Left lung (tissue), 10 donors: ENCODE measurements around the gene PNPLA2. TPM values are rescaled to one million over a fixed set of nuclear protein-coding genes. Genes with fewer than 3 reads are reported as not detected.

Source experiments
- ATAC-seq: fragments of 200-7000 bp; cut with Tn5 transposase; one replicate; pipeline ENCODE4 v1.9.1; 2020; ENCODE audit warnings: moderate library complexity
- DNase-seq, 4 donors: peaks; one replicate each; pipeline ENCODE4 v3.0.0-alpha.2; 2013 to 2020
- H3K27ac ChIP-seq, 2 donors: fragments of 200-600 bp; sonication (generic) in 1 of 2; one replicate each; pipeline versions ENCODE4 v1.5.0 to v1.8.0; 2020 to 2021
- H3K27me3 ChIP-seq, 2 donors: fragments of 200-600 bp; sonication (generic) in 1 of 2; one replicate each; pipeline versions ENCODE4 v1.5.0 to v1.8.0; 2020 to 2021
- H3K36me3 ChIP-seq, 2 donors: fragments of 200-600 bp; sonication (generic) in 1 of 2; one replicate each; pipeline versions ENCODE4 v1.5.0 to v1.8.0; 2020 to 2021
- H3K4me1 ChIP-seq, 2 donors: fragments of 200-600 bp; one replicate each; pipeline ENCODE4 v1.8.0; 2021
- H3K4me3 ChIP-seq, 2 donors: fragments of 200-600 bp; sonication (generic) in 1 of 2; one replicate each; pipeline versions ENCODE4 v1.5.0 to v1.8.0; 2020 to 2021; ENCODE audit warnings: mild to moderate bottlenecking in 1 of 2
- H3K9me3 ChIP-seq, 2 donors: fragments of 200-600 bp; sonication (generic) in 1 of 2; one replicate each; pipeline versions ENCODE4 v1.5.0 to v1.8.0; 2020 to 2021
- CTCF ChIP-seq, 2 donors: fragments of 200-600 bp; sonication (generic) in 1 of 2; IDR thresholded peaks; one replicate each; pipeline versions ENCODE4 v1.5.0 to v1.8.0; 2021; ENCODE audit warnings: antibody characterized with exemption in 2 of 2
- intact Hi-C, 2 donors: fragments of 100-400 bp; cut with DNase I; formaldehyde crosslinking; loops; one replicate each; pipeline versions ENCODE4 v1.11.2 to v1.14.2; 2022
- polyA plus RNA-seq, 6 donors: library from polyadenylated mRNA; unstranded; fragments of 120-200 nt; gene quantifications; one replicate each; pipeline ENCODE4 v1.2.1, GENCODE V29; 2013; ENCODE audit not compliant: insufficient read length in 6 of 6
- total RNA-seq, 2 donors: library from RNA; stranded (reverse); fragmentation: NEBNext Ultra II Directional; extraction: Animal tissue kit (Norgen Biotek cat#: 25700); gene quantifications; one replicate each; pipeline ENCODE4 v1.2.1, GENCODE V29; 2021
- donor health status: DM: no; HTN: yes; CAD: no.
- donor health status: DM: no; HTN: no; CAD: no.

Gene PNPLA2
- total and polyA plus RNA-seq, 8 donors = 29.9 to 128 (median 40.4) TPM

GRCh38 chr11:862081-862661 lies 43.5 kb downstream of the PNPLA2 start:
- Histone ChIP-seq H3K27ac (no peak overlapping the region), H3K27me3 (no peaks in the 10 kb centered on the region), H3K4me1 (peaks cover 0 to 3% of the 10 kb centered on the region in 2 donors), H3K36me3 (peaks cover 0 to 43% of the 10 kb centered on the region in 2 donors), H3K4me3 (no peak overlapping the region), H3K9me3 (no peaks in the 10 kb centered on the region)
- TF ChIP-seq CTCF (IDR thresholded peaks at IDR 0.05) = no peak
- intact Hi-C loops = no loop called here
- ATAC-seq (no peak), DNase-seq (no peak)

- Histone ChIP-seq H3K27me3 (no peaks in the 10 kb centered on the region), H3K27ac (no peak overlapping the region), H3K9me3 (no peaks in the 10 kb centered on the region), H3K36me3 (peaks cover 0 to 43% of the 10 kb centered on the region in 2 donors), H3K4me1 (peaks cover 0 to 3% of the 10 kb centered on the region in 2 donors), H3K4me3 (no peak overlapping the region)
- TF ChIP-seq CTCF (IDR thresholded peaks at IDR 0.05) = no peak
- no peak for DNase-seq
- intact Hi-C loops = no loop called here
- no peak for ATAC-seq
These were observed 43.9 kb downstream of the PNPLA2 start for GRCh38 chr11:862696-863022.

- TF ChIP-seq CTCF (IDR thresholded peaks at IDR 0.05) = no peak
- Histone ChIP-seq H3K9me3 (no peaks in the 10 kb centered on the region), H3K4me1 (peaks cover 0 to 3% of the 10 kb centered on the region in 2 donors), H3K27ac (no peak overlapping the region), H3K4me3 (no peak overlapping the region), H3K27me3 (no peaks in the 10 kb centered on the region), H3K36me3 (peaks cover 0 to 43% of the 10 kb centered on the region in 2 donors)
- DNase-seq (no peak), ATAC-seq (no peak)
- intact Hi-C loops = no loop called here
These were observed 44.6 kb downstream of the PNPLA2 start for GRCh38 chr11:863023-863909.

- H3K9me3 ChIP-seq = no peaks in the 10 kb centered on the region
- peaks cover 0 to 43% of the 10 kb centered on the region in 2 donors for H3K36me3 ChIP-seq
- intact Hi-C loops = no loop called here
- DNase-seq (no peak), ATAC-seq (no peak)
- peaks cover 0 to 3% of the 10 kb centered on the region in 2 donors for H3K4me1 ChIP-seq
- no peaks in the 10 kb centered on the region for H3K27me3 ChIP-seq
- no peak for TF ChIP-seq CTCF (IDR thresholded peaks at IDR 0.05)
- H3K4me3 ChIP-seq = no peak overlapping the region
- H3K27ac ChIP-seq = no peak overlapping the region
These were observed 45.5 kb downstream of the PNPLA2 start for GRCh38 chr11:863910-864827.
